HG02642 (cell line): Measurements from ENCODE around the gene LPP.

ENCODE experiments used
- ATAC-seq: cut with Tn5 transposase; IDR thresholded peaks from one replicate; pipeline ENCODE4 v1.9.1; 2021; ENCODE audit warnings: mild to moderate bottlenecking; ENCODE audit not compliant: unreplicated experiment, poor library complexity

The LPP gene

GRCh38 chr3:188671971-188672370 lies 518.0 kb downstream of the LPP start:
- ATAC-seq = no peak

GRCh38 chr3:188672840-188673239 lies 518.9 kb downstream of the LPP start:
- no peak for ATAC-seq

DNA sequence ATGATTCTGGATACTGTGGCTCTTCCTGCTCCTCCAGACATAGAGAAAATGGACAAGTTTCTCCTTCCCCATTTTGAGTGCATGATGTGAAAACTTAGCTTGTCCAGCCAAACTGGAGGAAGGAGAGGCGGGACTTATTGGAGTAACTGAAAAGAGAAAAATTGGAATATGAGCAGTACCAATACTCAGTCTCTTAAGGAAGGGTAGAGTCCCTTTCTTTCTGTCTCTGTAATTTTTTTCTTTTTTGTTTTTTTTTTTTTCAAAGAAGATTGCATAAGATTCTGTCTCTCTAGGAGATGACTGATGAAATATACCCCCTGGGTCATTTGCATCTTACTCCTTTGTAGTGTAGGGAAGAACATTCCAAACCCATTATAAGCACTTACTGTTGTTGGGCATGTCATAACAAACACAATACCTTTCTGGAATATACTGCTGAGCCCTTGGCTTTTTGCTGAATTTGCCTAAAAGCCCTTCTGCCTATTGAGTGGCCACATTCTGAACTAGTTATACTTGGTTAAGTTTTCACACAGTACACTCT lies 519.8 kb downstream of the LPP start:
- no peak for ATAC-seq

DNA sequence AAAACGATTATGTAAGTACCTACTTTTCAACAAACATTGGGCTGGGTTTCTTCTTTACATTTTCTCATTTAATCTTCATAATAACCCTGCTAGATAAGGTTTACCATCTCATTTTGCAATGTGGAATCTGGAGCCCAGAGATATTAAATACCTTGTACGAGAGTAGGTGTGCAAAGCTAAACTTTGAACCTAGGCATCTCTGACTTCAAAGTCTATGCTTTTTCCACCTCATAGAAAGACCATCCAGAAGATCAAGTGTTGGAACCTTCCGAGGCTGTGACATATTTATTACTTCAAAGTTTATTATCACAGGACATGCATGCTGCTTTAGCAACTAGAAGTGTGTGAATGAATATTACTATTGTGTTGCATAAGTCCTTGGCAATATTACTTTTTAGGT lies 520.6 kb downstream of the LPP start:
- no peak for ATAC-seq

GRCh38 chr3:188677344-188677743 lies 523.4 kb downstream of the LPP start:
- no peak for ATAC-seq

GRCh38 chr3:188680189-188680588 lies 526.2 kb downstream of the LPP start:
- ATAC-seq = no peak

GRCh38 chr3:188680605-188681004 lies 526.6 kb downstream of the LPP start:
- ATAC-seq = no peak

DNA sequence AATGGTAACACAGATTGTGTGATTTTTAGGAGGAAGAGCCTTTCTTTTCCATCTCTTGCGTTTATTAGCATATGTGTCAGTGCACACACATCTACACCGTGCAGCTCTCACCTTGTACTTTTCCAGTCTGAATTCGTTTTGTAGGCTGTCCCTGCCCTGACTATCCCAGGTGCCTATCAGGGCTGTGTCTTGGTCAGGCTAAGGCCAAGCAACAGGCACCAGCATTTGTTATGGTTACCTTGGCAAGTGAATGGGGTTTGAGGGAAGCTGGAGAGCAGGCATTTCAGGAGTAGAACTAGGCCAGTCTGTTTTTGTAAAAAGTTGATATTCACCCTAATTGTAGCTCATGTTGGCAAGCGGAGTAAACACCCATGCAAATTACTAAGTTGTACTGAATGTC lies 528.4 kb downstream of the LPP start:
- ATAC-seq = no peak

GRCh38 chr3:188683032-188683521 lies 529.1 kb downstream of the LPP start:
- no peak for ATAC-seq

GRCh38 chr3:188684276-188684675 lies 530.3 kb downstream of the LPP start:
- ATAC-seq = no peak

- ATAC-seq = no peak
Observed at GRCh38 chr3:188685789-188686188, 531.8 kb downstream of the LPP start.

GRCh38 chr3:188686324-188686723 lies 532.4 kb downstream of the LPP start:
- no peak for ATAC-seq

GRCh38 chr3:188687389-188687788 lies 533.4 kb downstream of the LPP start:
- no peak for ATAC-seq

- ATAC-seq = no peak
Observed at GRCh38 chr3:188689101-188689574, 535.2 kb downstream of the LPP start.

DNA sequence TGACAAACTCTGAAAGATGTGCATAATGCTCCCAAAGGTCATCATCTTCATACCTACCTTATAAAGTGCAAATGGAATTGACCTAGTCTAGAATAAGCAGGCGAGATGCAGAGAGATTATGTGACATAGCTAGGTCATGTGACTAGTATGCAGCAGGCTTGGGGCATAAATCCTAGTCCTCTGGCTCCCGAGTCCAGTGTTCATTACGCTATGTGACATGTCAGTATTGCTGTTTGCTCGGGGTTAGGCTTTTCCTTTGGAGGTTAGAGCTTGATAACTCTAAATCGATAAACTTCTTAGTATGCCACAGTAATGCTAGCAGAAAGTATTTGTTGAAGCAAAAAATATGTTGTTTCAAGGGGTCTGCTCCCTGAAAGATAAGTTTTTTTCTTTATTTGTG lies 536.1 kb downstream of the LPP start:
- no peak for ATAC-seq

DNA sequence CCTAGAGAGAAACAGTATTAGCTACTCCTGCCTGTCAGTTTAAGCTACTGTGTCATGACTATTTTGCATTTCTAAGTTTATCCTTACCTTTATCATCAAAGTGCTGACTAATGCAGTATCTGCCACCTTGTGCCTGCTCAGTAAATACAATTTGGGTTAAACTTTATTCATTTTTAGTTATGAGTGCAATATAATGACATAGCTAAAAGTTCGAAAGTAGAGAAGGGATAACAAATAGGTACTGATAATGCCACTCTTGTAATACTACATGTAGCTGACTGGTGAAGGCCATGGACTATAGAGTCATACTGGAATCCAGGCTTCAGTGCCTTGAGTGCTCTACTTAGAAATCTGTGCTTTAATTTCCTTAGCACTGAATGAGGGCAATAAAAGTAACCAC lies 537.0 kb downstream of the LPP start:
- no peak for ATAC-seq

DNA sequence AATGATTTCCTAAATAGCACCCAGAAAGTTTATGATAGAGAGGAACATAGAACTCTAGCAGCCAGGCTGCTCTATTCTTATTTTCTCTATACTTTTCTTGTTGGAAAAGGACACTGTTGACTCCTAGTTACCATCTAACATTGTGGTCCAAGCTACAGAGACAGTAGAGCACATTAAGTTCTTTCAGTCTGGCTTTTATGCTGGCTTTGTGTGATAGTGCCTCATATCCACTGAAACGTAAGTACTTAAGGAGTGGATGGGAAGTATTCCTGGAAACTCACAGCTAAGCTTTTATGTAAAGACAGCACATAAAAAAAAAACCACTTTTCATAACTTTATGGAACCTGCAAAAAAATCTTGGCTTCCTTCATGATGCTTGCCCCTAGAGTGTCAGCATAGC lies 537.7 kb downstream of the LPP start:
- no peak for ATAC-seq

GRCh38 chr3:188692700-188693099 lies 538.7 kb downstream of the LPP start:
- ATAC-seq = no peak

DNA sequence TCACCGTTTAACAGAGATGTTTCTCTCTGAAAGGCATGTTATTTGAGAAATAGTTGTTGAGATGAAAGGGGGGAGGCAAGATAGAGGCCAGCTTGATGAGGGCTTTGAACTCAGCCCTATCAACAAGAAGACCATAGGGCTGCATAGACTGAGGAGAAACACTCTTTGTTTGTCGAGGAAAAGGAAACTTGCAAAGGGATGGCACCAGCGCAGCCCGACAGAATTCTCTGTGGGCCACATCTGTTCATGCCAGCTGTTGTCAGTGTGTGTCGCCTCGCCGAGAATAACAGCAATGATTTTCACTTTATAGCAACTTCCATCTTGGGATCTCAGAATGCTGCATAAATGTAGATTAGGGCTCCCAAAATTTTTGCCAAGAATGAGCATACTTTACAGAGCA lies 539.5 kb downstream of the LPP start:
- no peak for ATAC-seq

GRCh38 chr3:188695241-188695640 lies 541.3 kb downstream of the LPP start:
- ATAC-seq = no peak

DNA sequence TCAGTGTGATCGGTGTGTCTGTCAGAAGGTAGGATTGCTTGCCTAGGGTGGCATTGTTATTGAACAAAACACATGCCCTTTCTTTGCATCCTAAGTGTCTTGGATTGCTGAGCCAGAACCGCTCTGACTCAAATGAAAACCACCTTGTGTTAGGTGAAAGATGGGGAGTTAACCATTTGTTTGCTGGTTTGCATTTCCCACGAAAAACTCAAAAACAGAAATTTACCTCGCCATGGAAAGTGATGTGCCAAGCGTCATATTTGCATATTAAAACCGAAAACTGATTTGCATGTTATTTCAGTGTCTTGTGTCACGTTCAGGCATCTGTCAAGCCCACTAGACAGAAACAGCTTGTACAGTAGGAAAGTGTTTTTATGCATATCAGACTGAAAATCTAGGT lies 543.2 kb downstream of the LPP start:
- ATAC-seq = peak; percentile 76

DNA sequence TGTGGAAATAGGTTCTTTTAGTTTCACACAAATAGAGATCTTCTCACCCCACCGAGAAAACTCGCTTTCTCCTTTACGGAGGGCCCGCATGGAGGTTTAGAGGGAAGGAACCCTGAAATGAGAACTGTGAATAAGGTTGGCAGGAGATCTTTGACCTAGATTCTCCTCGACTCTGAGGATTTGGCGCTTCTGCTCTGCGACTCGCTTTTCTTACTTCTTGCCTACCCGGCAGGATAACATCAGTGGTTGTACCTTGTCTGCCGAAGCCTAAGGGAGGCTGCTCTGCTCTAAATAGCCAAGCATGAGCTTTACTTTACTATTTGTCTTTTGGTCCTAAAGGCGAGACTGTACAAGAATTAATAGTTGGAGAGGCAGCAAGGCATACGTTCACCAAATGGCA lies 544.5 kb downstream of the LPP start:
- ATAC-seq = no peak

GRCh38 chr3:188700501-188700900 lies 546.5 kb downstream of the LPP start:
- ATAC-seq = no peak
